ENCODE measurements around the gene SLC12A5.

The SLC12A5 gene

GRCh38 chr20:46006022-46006705 is 22.9 kb upstream of the SLC12A5 start:
- no peak for DNase-seq (ENCODE audit: low read depth in 2 of 2)

- no peak for DNase-seq (ENCODE audit: low read depth in 2 of 2)
These were observed 22.1 kb upstream of the SLC12A5 start for GRCh38 chr20:46006964-46007363.

- no peak for DNase-seq (ENCODE audit: low read depth in 2 of 2)
These were observed 21.3 kb upstream of the SLC12A5 start for GRCh38 chr20:46007671-46008070.

- no peak for DNase-seq (ENCODE audit: low read depth in 2 of 2)
These were observed 19.2 kb upstream of the SLC12A5 start for GRCh38 chr20:46009816-46010215.

- DNase-seq (ENCODE audit: low read depth in 2 of 2), result no peak
These were observed 18.3 kb upstream of the SLC12A5 start for GRCh38 chr20:46010491-46011391.

GRCh38 chr20:46011631-46012482 is 17.2 kb upstream of the SLC12A5 start:
- DNase-seq (ENCODE audit: low read depth in 2 of 2), result peak in 1 of 2 donors; percentile 49

- no peak for DNase-seq (ENCODE audit: low read depth in 2 of 2)
These were observed 16.1 kb upstream of the SLC12A5 start for GRCh38 chr20:46012921-46013320.

GRCh38 chr20:46013322-46013828 is 15.6 kb upstream of the SLC12A5 start:
- no peak for DNase-seq (ENCODE audit: low read depth in 2 of 2)

GRCh38 chr20:46013829-46014516 is 15.0 kb upstream of the SLC12A5 start:
- peak; percentile 55 to 62 for DNase-seq (ENCODE audit: low read depth in 2 of 2)

GRCh38 chr20:46014517-46015396 is 14.3 kb upstream of the SLC12A5 start:
- no peak for DNase-seq (ENCODE audit: low read depth in 2 of 2)

GRCh38 chr20:46017272-46017671 is 11.7 kb upstream of the SLC12A5 start:
- no peak for DNase-seq (ENCODE audit: low read depth in 2 of 2)

GRCh38 chr20:46018112-46018511 is 10.9 kb upstream of the SLC12A5 start:
- no peak for DNase-seq (ENCODE audit: low read depth in 2 of 2)

GRCh38 chr20:46018611-46019010 is 10.4 kb upstream of the SLC12A5 start:
- no peak for DNase-seq (ENCODE audit: low read depth in 2 of 2)

- DNase-seq (ENCODE audit: low read depth in 2 of 2), result no peak
These were observed 8.5 kb upstream of the SLC12A5 start for GRCh38 chr20:46020555-46020954.

- DNase-seq (ENCODE audit: low read depth in 2 of 2), result peak in 1 of 2 donors; percentile 66
These were observed 7.4 kb upstream of the SLC12A5 start for GRCh38 chr20:46021361-46022359.

GRCh38 chr20:46022411-46023147 is 6.4 kb upstream of the SLC12A5 start:
- peak; percentile 67 to 73 for DNase-seq (ENCODE audit: low read depth in 2 of 2)

GRCh38 chr20:46023148-46023484 is 5.9 kb upstream of the SLC12A5 start:
- DNase-seq (ENCODE audit: low read depth in 2 of 2), result no peak

- DNase-seq (ENCODE audit: low read depth in 2 of 2), result no peak
These were observed 5.0 kb upstream of the SLC12A5 start for GRCh38 chr20:46023999-46024398.
